ENCODE results near the gene CTXND2. TPM values are rescaled to one million over a fixed set of nuclear protein-coding genes. Genes with fewer than 3 reads are reported as not detected.
"Not testable (repeated sequence)": the region's sequence is repeated elsewhere in the genome, so short reads cannot be mapped to it uniquely, and the experiment has no call there.

The CTXND2 gene
- polyA plus RNA-seq, 1 of the 3 experiments (the other 2 are of a cell fraction): not detected

DNA sequence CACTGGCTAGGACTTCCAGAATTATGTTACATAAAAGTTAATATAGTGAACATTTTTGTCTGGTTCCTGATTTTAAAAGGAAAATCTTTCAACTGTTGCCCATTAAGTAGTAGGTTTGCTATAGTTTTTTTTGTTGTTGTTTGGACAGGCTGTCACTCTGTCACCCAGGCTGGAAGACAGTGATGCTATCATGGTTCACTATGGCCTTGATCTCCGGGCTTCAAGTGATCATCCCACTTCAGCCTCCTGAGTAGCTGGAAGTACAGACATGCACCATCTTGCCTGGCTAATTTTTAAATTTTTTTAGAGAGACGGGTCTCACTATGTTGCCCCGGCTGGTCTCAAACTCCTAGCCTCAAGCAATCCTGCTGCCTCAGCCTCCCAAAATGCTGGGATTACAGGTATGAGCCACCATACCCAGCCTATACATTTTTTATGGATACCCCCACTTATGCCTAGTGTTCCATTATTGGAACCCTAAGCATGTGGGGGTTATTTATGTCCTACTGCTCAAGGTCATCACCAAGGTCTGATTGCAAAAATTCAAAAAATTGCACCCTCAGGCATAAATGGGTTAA lies 6.5 kb downstream of the CTXND2 start:
- Histone ChIP-seq H3K9me3 (no peaks in the 10 kb centered on the region), H3K9me2 (no peaks in the 10 kb centered on the region), H2AFZ (ENCODE audit: low read depth) (no peak overlapping the region), H3K4me2 (no peak overlapping the region), H3K27ac (ENCODE audit: low read depth in 2 of 2, low read length in 1 of 2) (no peak overlapping the region), H3K79me2 (ENCODE audit: insufficient read depth) (no peaks in the 10 kb centered on the region), H4K20me1 (ENCODE audit: insufficient read depth) (no peaks in the 10 kb centered on the region), H3K27me3 (ENCODE audit: insufficient read depth) (no peaks in the 10 kb centered on the region), H3K4me3 (ENCODE audit: low read depth in 2 of 2, low read length in 1 of 2) (no peak overlapping the region), H3K9ac (no peak overlapping the region), H3F3A (replicated peaks; ENCODE audit: insufficient read depth) (peaks cover 5% of the 10 kb centered on the region), H3K36me3 (replicated peaks in 1 of 2; ENCODE audit: control insufficient read depth in 1 of 2, insufficient read depth in 2 of 2, low read length in 1 of 2) (no peaks in the 10 kb centered on the region), H3K4me1 (ENCODE audit: control insufficient read depth in 1 of 2, insufficient read depth in 2 of 2, low read depth in 1 of 2, low read length in 1 of 2) (peaks cover 0 to 2% of the 10 kb centered on the region in 2 experiments; a peak in 1 of 4 replicates)
- CTCF ChIA-PET: interaction anchor here (2.4 kb wide), 1 partner anchor 29 kb away, joined by 11 read pairs; no protein-coding TSS in a partner anchor
- TF ChIP-seq GATA2 (CRISPR knock-in tag; IDR thresholded peaks at IDR 0.05): no peak
- 80% methylated on average over 3 of the region's 3 CpGs for WGBS (ENCODE audit: low lambda C conversion rate)
- no peak for DNase-seq
- POLR2A ChIA-PET: no interaction called here

DNA sequence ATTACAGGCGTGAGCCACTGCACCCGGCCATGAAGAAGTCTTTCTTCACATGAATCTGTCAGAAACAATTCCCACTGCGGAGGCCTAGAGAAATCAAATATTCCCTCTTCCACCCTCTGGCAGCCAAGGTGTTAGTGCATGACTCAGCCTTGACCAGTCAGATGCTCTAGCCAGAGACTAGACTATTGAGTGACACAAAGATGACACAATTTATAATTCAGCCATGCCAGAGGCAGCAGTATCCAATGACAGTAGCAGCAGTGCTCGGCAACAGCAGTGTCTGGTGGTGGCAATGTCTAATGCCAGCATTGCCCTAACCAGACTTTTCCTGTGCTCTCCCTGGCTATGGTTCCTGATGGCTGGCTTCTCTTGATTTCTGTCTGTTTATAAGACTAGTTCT lies 8.7 kb downstream of the CTXND2 start:
- Histone ChIP-seq H3K36me3 (replicated peaks in 1 of 2; ENCODE audit: control insufficient read depth in 1 of 2, insufficient read depth in 2 of 2, low read length in 1 of 2) (no peaks in the 10 kb centered on the region), H3K79me2 (ENCODE audit: insufficient read depth) (no peaks in the 10 kb centered on the region), H3K27me3 (ENCODE audit: insufficient read depth) (no peaks in the 10 kb centered on the region), H2AFZ (ENCODE audit: low read depth) (no peak overlapping the region), H4K20me1 (ENCODE audit: insufficient read depth) (no peaks in the 10 kb centered on the region), H3K4me1 (ENCODE audit: control insufficient read depth in 1 of 2, insufficient read depth in 2 of 2, low read depth in 1 of 2, low read length in 1 of 2) (peaks cover 0 to 2% of the 10 kb centered on the region in 2 experiments; a peak in 1 of 4 replicates), H3F3A (replicated peaks; ENCODE audit: insufficient read depth) (peaks cover 5% of the 10 kb centered on the region), H3K9ac (no peak overlapping the region), H3K4me2 (no peak overlapping the region), H3K27ac (ENCODE audit: low read depth in 2 of 2, low read length in 1 of 2) (no peak overlapping the region), H3K9me3 (no peaks in the 10 kb centered on the region), H3K9me2 (no peaks in the 10 kb centered on the region), H3K4me3 (ENCODE audit: low read depth in 2 of 2, low read length in 1 of 2) (no peak overlapping the region)
- TF ChIP-seq RCOR1 (IDR thresholded peaks at IDR 0.05; ENCODE audit: low read length) (no peak), FOSL2 (IDR thresholded peaks at IDR 0.05; ENCODE audit: borderline replicate concordance, low read depth) (peak; percentile 27; the same call in 1 of the 2 replicates), RFX5 (IDR thresholded peaks at IDR 0.05; ENCODE audit: low read length) (peak; percentile 87)
- TF ChIP-seq, protein P1, sequence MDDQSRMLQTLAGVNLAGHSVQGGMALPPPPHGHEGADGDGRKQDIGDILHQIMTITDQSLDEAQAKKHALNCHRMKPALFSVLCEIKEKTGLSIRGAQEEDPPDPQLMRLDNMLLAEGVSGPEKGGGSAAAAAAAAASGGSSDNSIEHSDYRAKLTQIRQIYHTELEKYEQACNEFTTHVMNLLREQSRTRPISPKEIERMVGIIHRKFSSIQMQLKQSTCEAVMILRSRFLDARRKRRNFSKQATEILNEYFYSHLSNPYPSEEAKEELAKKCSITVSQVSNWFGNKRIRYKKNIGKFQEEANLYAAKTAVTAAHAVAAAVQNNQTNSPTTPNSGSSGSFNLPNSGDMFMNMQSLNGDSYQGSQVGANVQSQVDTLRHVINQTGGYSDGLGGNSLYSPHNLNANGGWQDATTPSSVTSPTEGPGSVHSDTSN (IDR thresholded peaks at IDR 0.05): peak; percentile 85
- 59% methylated on average over 4 of the region's 4 CpGs for WGBS (ENCODE audit: low lambda C conversion rate)
- CTCF ChIA-PET: interaction anchor here (2.3 kb wide), 1 partner anchor 26 kb away, joined by 6 read pairs; no protein-coding TSS in a partner anchor
- POLR2A ChIA-PET: no interaction called here
- peak; percentile 12 for DNase-seq

DNA sequence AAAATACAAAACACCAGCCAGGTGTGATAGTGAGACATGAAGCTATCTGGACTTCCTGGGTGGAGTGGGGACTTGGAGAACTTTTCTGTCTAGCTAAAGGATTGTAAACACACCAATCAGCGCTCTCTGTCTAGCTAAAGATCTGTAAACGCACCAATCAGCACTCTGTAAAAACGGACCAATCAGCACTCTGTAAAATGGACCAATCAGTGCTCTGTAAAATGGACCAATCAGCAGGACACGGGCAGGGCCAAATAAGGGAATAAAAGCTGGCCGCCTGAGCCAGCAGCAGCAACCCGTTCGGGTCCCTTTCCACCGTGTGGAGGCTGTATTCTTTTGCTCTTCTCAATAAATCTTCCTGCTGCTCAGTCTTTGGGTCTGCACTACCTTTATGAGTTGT lies 12.9 kb downstream of the CTXND2 start:
- H3F3A ChIP-seq (replicated peaks; ENCODE audit: insufficient read depth); H3K27me3 ChIP-seq (ENCODE audit: insufficient read depth); POLR2A ChIA-PET; H3K4me1 ChIP-seq (ENCODE audit: control insufficient read depth in 1 of 2, insufficient read depth in 2 of 2, low read depth in 1 of 2, low read length in 1 of 2); H3K9me2 ChIP-seq; H3K9me3 ChIP-seq; DNase-seq; H3K27ac ChIP-seq (ENCODE audit: low read depth in 2 of 2, low read length in 1 of 2); H3K9ac ChIP-seq; H3K4me3 ChIP-seq (ENCODE audit: low read depth in 2 of 2, low read length in 1 of 2); H3K4me2 ChIP-seq; H4K20me1 ChIP-seq (ENCODE audit: insufficient read depth); H2AFZ ChIP-seq (ENCODE audit: low read depth); H3K36me3 ChIP-seq (replicated peaks in 1 of 2; ENCODE audit: control insufficient read depth in 1 of 2, insufficient read depth in 2 of 2, low read length in 1 of 2); H3K79me2 ChIP-seq (ENCODE audit: insufficient read depth): not testable (repeated sequence)
- 77% methylated on average over 8 of the region's 8 CpGs for WGBS (ENCODE audit: low lambda C conversion rate)
- CTCF ChIA-PET: interaction anchor here (1.6 kb wide), 1 partner anchor 21 kb away, joined by 4 read pairs; no protein-coding TSS in a partner anchor
